DND-41 (cell line): Measurements from ENCODE around the gene NFASC.

ENCODE experiments used
- CTCF ChIP-seq: IDR thresholded peaks from 2 replicates; pipeline ENCODE4 v1.5.1; 2012; ENCODE audit warnings: borderline replicate concordance, low read length, moderate library complexity, mild to moderate bottlenecking; ENCODE audit not compliant: poor library complexity, severe bottlenecking; ENCODE audit errors: extremely low read depth
- EZH2 ChIP-seq: IDR thresholded peaks from 3 replicates; pipeline ENCODE4 v1.6.1; 2012; ENCODE audit warnings: borderline replicate concordance, low read depth, mild to moderate bottlenecking, moderate library complexity, low read length, inconsistent platforms; ENCODE audit not compliant: severe bottlenecking

GRCh38 chr1:205057808-205058575 is 187.3 kb downstream of the NFASC start:
- TF ChIP-seq CTCF (no peak), EZH2 (no peak)
